Endothelial cell of umbilical vein (primary cell): ENCODE measurements around the gene MCC. TPM values are rescaled to one million over a fixed set of nuclear protein-coding genes. Genes with fewer than 3 reads are reported as not detected.

Source experiments
- BruUV-seq: library from RNA; stranded (reverse); fragments of 400-500 nt; replicated peaks from 2 replicates; lab custom pipeline; 2021; lab: Mats Ljungman, UMichigan
- CTCF ChIA-PET: fragments of 300-600, 350-600 bp; sonication (Branson Sonifier 250); formaldehyde crosslinking; loops from one replicate; lab custom pipeline; 2021; ENCODE audit warnings: antibody characterized with exemption, inconsistent platforms; lab: Charles Lee
- POLR2A ChIA-PET: fragments of 300-600, 350-600 bp; sonication (Branson Sonifier 250); formaldehyde crosslinking; loops from one replicate; lab custom pipeline; 2021; ENCODE audit warnings: antibody characterized with exemption, inconsistent platforms; lab: Charles Lee
- DNase-seq: peaks from one replicate; pipeline ENCODE4 v3.0.0-alpha.2; 2011; ENCODE audit warnings: low read depth, low spot score
- FAIRE-seq: peaks from 2 replicates; lab custom pipeline; 2011; peaks lifted over from hg19 to GRCh38; lab: Jason Lieb, UNC
- H2AFZ ChIP-seq: 2 replicates; pipeline ENCODE4 v1.6.0; 2012; ENCODE audit warnings: low read depth, low read length, control low read depth, inconsistent platforms
- H3K27ac ChIP-seq: 2 replicates; pipeline ENCODE4 v1.5.1; 2011; ENCODE audit warnings: low read depth, mild to moderate bottlenecking, control low read depth, low read length, moderate library complexity; ENCODE audit not compliant: insufficient read depth
- H3K27me3 ChIP-seq, 2 experiments: 2 replicates each; pipeline versions ENCODE4 v1.6.0 to v1.6.1; 2011; ENCODE audit warnings: low read length in 2 of 2, mixed read lengths in 1 of 2; ENCODE audit not compliant: control insufficient read depth in 2 of 2, insufficient read depth in 2 of 2
- H3K36me3 ChIP-seq, 2 experiments: 2 replicates in 1 of 2; 3 replicates in 1 of 2; pipeline ENCODE4 v1.5.1; 2011; ENCODE audit warnings: low read length in 2 of 2, mild to moderate bottlenecking in 1 of 2, moderate library complexity in 1 of 2; ENCODE audit not compliant: control insufficient read depth in 2 of 2, insufficient read depth in 2 of 2; ENCODE audit errors: extremely low read depth in 1 of 2
- H3K4me1 ChIP-seq: 3 replicates; pipeline ENCODE4 v1.5.1; 2011; ENCODE audit warnings: mild to moderate bottlenecking, low read length; ENCODE audit not compliant: control insufficient read depth, insufficient read depth; ENCODE audit errors: extremely low read depth
- H3K4me2 ChIP-seq: 2 replicates; pipeline ENCODE4 v1.6.1; 2011; ENCODE audit warnings: low read length, control low read depth, mixed read lengths; ENCODE audit not compliant: insufficient read depth
- H3K4me3 ChIP-seq, 3 experiments: fragments of 200-600 bp in 1 of 3; sonication (generic), shearing (Covaris generic) in 1 of 3; replicated peaks in 1 of 3; 2 replicates each; pipeline ENCODE4 v1.5.1; 2011 to 2016; ENCODE audit warnings: control low read depth in 3 of 3, low read length in 3 of 3, mild to moderate bottlenecking in 2 of 3, inconsistent platforms in 1 of 3, low read depth in 1 of 3, moderate library complexity in 1 of 3; ENCODE audit not compliant: insufficient read depth in 1 of 3
- H3K79me2 ChIP-seq: 2 replicates; pipeline ENCODE4 v1.6.0; 2012; ENCODE audit warnings: low read length, inconsistent platforms; ENCODE audit not compliant: control insufficient read depth, insufficient read depth
- H3K9ac ChIP-seq: replicated peaks from 2 replicates; pipeline ENCODE3; 2011; ENCODE audit warnings: low read length, control low read depth; ENCODE audit not compliant: insufficient read depth; ENCODE audit errors: extremely low read depth
- H3K9me1 ChIP-seq: replicated peaks from 3 replicates; pipeline ENCODE4 v1.6.0; 2011; ENCODE audit warnings: mild to moderate bottlenecking, low read length; ENCODE audit not compliant: control insufficient read depth, insufficient read depth; ENCODE audit errors: extremely low read depth
- H3K9me3 ChIP-seq: replicated peaks from 2 replicates; pipeline ENCODE4 v1.5.1; 2012; ENCODE audit warnings: low read length, inconsistent platforms; ENCODE audit not compliant: control insufficient read depth, insufficient read depth
- H4K20me1 ChIP-seq: replicated peaks from 2 replicates; pipeline ENCODE3; 2011; ENCODE audit warnings: mild to moderate bottlenecking, low read length; ENCODE audit not compliant: control insufficient read depth, insufficient read depth; ENCODE audit errors: extremely low read depth
- EZH2 ChIP-seq: IDR thresholded peaks from 2 replicates; pipeline ENCODE4 v1.6.1; 2012; ENCODE audit warnings: borderline replicate concordance, low read depth, mild to moderate bottlenecking, moderate library complexity, low read length, inconsistent platforms; ENCODE audit not compliant: severe bottlenecking
- FOS ChIP-seq: IDR thresholded peaks from 2 replicates; pipeline ENCODE4 v1.6.1; 2011; ENCODE audit warnings: mild to moderate bottlenecking, low read length, moderate library complexity, borderline replicate concordance; ENCODE audit not compliant: insufficient read depth
- GATA2 ChIP-seq: IDR thresholded peaks from 2 replicates; pipeline ENCODE4 v1.7.0; 2011; ENCODE audit warnings: low read depth, mild to moderate bottlenecking, moderate library complexity, mixed read lengths, low read length; ENCODE audit not compliant: insufficient read length, insufficient read depth
- JUN ChIP-seq: IDR thresholded peaks from 2 replicates; pipeline ENCODE4 v1.6.1; 2011; ENCODE audit warnings: borderline replicate concordance, low read depth; ENCODE audit not compliant: insufficient read length, insufficient read depth
- MYC ChIP-seq: IDR thresholded peaks from one replicate; pipeline ENCODE4 v1.6.1; 2011; ENCODE audit warnings: mild to moderate bottlenecking, low read depth, low read length
- POLR2A ChIP-seq: IDR thresholded peaks from 2 replicates; pipeline ENCODE4 v1.6.1; 2012; ENCODE audit warnings: low read depth, mild to moderate bottlenecking, control low read depth, low read length
- POLR2AphosphoS5 ChIP-seq: IDR thresholded peaks from 2 replicates; pipeline ENCODE4 v1.6.1; 2012; ENCODE audit warnings: low read depth, mild to moderate bottlenecking, control low read depth, low read length, moderate library complexity; ENCODE audit not compliant: insufficient read depth
- dilution Hi-C: fragments of 300-500 bp; cut with MboI; formaldehyde crosslinking; loops from one replicate; pipeline ENCODE4 v1.15.0; 2019; ENCODE audit warnings: low sequenced_read_pairs; ENCODE audit not compliant: extremely low pct_ligation_motif_present
- intact Hi-C: fragments of 100-400 bp; cut with micrococcal nuclease; formaldehyde crosslinking; loops from one replicate; pipeline ENCODE4 v1.10.0; 2022
- polyA plus RNA-seq, 4 experiments: library from polyadenylated mRNA; depleted of rRNA in 3 of 4; stranded (reverse) in 3 of 4; unstranded in 1 of 4; fragments of >200 nt; gene quantifications; 2 replicates each; pipeline versions ENCODE4 v1.2.1 to v1.2.3, GENCODE V29; 2011 to 2012; ENCODE audit warnings: missing spikeins in 1 of 4
- total RNA-seq: library from RNA; stranded (reverse); gene quantifications from 2 replicates; pipeline ENCODE4 v1.2.3, GENCODE V29; 2021
- TF ChIP-seq, protein P1 (sequence below): IDR thresholded peaks from 2 replicates; pipeline ENCODE4 v1.6.1; 2011; ENCODE audit not compliant: insufficient read depth, insufficient read length
- TF ChIP-seq, protein P2 (sequence below), 2 donors: IDR thresholded peaks; 1 replicate in 1 of 2; 2 replicates in 1 of 2; pipeline ENCODE4 v1.5.1; 2011; ENCODE audit warnings: low read length in 2 of 2, mild to moderate bottlenecking in 2 of 2, moderate library complexity in 2 of 2, control low read depth in 1 of 2, inconsistent platforms in 1 of 2, low read depth in 1 of 2; ENCODE audit not compliant: insufficient read depth in 1 of 2; ENCODE audit errors: extremely low read depth in 1 of 2

MCC gene
- total and polyA plus RNA-seq, 2 donors (not counting 3 experiments of a cell fraction or from before 2014, with no cell fraction given), result 6.9 to 27.5 TPM

DNA sequence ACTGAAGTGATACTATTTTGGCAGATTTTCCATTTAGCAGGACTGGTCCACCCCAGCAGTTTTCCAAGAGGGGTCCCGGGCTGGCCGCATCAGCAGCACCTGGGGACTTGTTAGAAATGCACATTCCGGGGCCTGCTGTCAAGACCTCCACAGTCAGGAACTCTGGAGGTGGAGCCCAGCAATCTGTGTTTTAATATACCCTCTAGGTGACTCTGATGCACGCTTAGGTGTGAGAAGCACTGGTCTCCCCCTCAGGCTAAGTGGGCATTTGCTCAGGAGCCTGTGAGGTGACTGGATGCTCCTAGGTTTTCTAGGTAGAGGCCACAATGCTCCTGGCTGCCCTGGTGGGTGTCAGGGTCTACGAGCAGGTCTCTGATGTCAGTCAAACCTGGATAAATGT, 430.0 kb downstream of the MCC start:
- Histone ChIP-seq H3K27ac (peak overlapping the region; percentile 81), H3K4me1 (peaks cover 16% of the 10 kb centered on the region), H3K9me1 (no peaks in the 10 kb centered on the region), H3K27me3 (no peaks in the 10 kb centered on the region), H3K9ac (no peak overlapping the region), H3K36me3 (peaks cover 2 to 3% of the 10 kb centered on the region in 2 experiments), H3K4me2 (no peak overlapping the region), H4K20me1 (no peaks in the 10 kb centered on the region), H2AFZ (no peak overlapping the region), H3K4me3 (no peak overlapping the region), H3K9me3 (no peaks in the 10 kb centered on the region), H3K79me2 (no peaks in the 10 kb centered on the region)
- intact Hi-C loops (loop anchor here (2.0 kb wide), 1 partner anchor 237 kb away; no protein-coding TSS in a partner anchor), dilution Hi-C loops (no loop called here)
- TF ChIP-seq MYC (no peak), POLR2A (no peak), EZH2 (no peak), JUN (no peak), FOS (no peak), GATA2 (no peak), POLR2AphosphoS5 (no peak)
- TF ChIP-seq, protein P1, sequence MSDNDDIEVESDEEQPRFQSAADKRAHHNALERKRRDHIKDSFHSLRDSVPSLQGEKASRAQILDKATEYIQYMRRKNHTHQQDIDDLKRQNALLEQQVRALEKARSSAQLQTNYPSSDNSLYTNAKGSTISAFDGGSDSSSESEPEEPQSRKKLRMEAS, result no peak
- TF ChIP-seq, protein P2, sequence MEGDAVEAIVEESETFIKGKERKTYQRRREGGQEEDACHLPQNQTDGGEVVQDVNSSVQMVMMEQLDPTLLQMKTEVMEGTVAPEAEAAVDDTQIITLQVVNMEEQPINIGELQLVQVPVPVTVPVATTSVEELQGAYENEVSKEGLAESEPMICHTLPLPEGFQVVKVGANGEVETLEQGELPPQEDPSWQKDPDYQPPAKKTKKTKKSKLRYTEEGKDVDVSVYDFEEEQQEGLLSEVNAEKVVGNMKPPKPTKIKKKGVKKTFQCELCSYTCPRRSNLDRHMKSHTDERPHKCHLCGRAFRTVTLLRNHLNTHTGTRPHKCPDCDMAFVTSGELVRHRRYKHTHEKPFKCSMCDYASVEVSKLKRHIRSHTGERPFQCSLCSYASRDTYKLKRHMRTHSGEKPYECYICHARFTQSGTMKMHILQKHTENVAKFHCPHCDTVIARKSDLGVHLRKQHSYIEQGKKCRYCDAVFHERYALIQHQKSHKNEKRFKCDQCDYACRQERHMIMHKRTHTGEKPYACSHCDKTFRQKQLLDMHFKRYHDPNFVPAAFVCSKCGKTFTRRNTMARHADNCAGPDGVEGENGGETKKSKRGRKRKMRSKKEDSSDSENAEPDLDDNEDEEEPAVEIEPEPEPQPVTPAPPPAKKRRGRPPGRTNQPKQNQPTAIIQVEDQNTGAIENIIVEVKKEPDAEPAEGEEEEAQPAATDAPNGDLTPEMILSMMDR (IDR thresholded peaks at IDR 0.05; ENCODE audit: extremely low read depth in 1 of 2, insufficient read depth in 1 of 2, low read depth in 1 of 2, low read length in 2 of 2), result no peak
- CTCF ChIA-PET, result interaction anchor here (1.0 to 2.2 kb wide), 8 partner anchors 8 to 548 kb away, joined by 3 to 17 read pairs (median 5); no protein-coding TSS in a partner anchor
- BruUV-seq, result no TSS peak
- FAIRE-seq, result no peak
- DNase-seq, result no peak
- POLR2A ChIA-PET, result no interaction called here
